Epithelial cell of proximal tubule (primary cell): ENCODE results near the gene TMOD2. TPM values are rescaled to one million over a fixed set of nuclear protein-coding genes. Genes with fewer than 3 reads are reported as not detected.

ENCODE experiments used
- DNase-seq: peaks from one replicate; pipeline ENCODE4 v3.0.0-alpha.2; 2011; ENCODE audit warnings: low read depth
- H3K4me3 ChIP-seq: 2 replicates; pipeline ENCODE4 v1.5.1; 2011; ENCODE audit warnings: low read depth, mild to moderate bottlenecking, low read length
- total RNA-seq: library from RNA; depleted of rRNA; stranded (reverse); fragments of >200 nt; gene quantifications from 2 replicates; pipeline ENCODE4 v1.2.3, GENCODE V29; 2015
- TF ChIP-seq, protein P1 (sequence below): conservative IDR thresholded peaks from 2 replicates; pipeline ENCODE4 v1.5.1; 2012; ENCODE audit warnings: low read depth, mild to moderate bottlenecking, low read length

The TMOD2 gene
- total RNA-seq, 1 donor from 2014 or later: 1.6 TPM

DNA sequence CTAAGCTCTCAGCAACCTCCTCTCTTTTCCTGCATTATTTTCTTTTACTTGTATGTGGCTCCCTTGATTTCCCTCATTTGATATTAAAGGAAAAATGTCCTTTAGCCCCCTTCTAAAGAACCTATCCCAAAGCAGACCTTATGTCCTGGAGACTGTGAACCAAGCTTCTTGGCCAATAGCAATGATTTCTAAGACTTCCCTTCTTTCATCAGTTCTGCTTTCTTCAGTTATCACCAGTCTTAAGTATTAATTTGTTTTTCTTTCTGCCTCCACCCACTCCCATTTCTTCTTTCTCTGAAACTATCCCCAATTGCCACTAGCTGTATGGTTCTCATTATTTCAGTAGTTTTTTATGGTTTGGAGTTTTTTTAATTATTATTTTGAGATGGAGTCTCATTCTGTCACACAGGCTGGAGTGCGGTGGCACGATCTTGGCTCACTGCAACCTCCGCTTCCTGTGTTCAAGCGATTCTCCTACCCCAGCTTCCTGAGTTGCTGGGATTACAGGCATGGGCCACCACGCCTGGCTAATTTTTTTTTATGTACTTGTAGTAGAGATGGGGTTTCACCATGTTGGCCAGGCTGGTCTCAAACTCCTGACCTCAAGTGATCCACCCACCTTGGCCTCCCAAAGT lies 90.1 kb downstream of the TMOD2 start:
- TF ChIP-seq, protein P1, sequence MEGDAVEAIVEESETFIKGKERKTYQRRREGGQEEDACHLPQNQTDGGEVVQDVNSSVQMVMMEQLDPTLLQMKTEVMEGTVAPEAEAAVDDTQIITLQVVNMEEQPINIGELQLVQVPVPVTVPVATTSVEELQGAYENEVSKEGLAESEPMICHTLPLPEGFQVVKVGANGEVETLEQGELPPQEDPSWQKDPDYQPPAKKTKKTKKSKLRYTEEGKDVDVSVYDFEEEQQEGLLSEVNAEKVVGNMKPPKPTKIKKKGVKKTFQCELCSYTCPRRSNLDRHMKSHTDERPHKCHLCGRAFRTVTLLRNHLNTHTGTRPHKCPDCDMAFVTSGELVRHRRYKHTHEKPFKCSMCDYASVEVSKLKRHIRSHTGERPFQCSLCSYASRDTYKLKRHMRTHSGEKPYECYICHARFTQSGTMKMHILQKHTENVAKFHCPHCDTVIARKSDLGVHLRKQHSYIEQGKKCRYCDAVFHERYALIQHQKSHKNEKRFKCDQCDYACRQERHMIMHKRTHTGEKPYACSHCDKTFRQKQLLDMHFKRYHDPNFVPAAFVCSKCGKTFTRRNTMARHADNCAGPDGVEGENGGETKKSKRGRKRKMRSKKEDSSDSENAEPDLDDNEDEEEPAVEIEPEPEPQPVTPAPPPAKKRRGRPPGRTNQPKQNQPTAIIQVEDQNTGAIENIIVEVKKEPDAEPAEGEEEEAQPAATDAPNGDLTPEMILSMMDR: no peak
- H3K4me3 ChIP-seq: no peak overlapping the region
- no peak for DNase-seq

DNA sequence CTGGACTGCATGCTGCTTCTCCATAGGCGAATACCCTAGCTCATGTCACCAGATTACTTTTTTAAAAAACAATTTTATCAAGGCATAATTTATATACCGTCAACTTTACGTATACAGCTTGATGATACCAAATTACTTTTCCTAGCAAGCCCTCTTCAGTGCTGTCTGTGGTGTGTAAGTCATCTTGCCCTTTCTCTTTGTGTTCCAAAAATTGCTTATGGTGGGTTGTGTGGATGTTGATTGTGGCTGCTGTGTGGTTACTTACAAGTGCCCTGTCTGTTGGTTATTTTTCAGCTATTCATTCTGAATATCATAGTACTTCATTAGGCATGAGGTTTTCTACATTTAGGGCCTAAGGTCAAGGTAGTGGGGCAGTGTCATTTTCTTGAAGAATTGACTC lies 90.9 kb downstream of the TMOD2 start:
- H3K4me3 ChIP-seq: no peak overlapping the region
- DNase-seq: no peak
- TF ChIP-seq, protein P1: no peak

DNA sequence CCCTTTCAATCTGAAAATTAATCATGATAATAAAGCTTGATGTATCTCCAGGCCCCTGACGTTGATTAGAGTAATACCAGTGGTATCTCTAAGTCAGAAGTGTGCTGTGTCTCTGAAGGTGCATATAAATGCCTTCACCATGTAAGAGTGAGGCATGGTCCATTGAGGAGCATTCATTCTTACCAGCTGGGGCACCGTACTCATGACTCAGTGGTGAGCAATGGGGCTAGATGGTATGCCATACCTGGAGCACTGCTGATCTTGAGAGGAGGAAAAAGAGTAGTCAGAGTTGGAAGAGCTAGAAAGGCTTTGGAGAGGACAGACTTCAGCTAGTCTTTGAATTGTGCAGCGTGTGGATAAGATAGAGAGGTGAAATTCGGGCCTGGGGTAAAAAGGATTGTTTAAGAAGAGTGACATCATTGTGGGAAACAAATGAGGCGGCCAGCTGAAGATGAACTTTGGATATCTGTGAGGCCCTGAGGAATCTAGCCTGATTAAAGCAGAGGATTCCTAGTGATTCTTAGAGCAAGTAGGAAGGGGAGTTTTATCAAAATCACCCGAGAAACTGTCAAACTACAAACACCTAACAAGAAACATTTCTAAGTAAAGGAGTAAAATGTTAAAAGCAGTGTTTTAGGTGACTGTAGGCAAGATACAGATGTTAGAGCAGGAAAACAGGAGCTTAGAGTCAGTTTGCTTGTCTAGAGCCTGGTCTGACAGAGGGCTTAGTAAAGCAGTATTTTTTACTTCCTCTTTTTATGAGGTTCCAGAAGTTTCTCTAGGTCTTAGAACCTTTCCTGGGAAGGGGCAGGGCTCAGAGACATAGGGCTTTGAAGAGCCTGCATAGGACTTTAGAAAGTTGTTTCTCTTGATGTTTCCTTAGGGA lies 91.7 kb downstream of the TMOD2 start:
- DNase-seq: peak; percentile 79
- H3K4me3 ChIP-seq: no peak overlapping the region
- TF ChIP-seq, protein P1: no peak

DNA sequence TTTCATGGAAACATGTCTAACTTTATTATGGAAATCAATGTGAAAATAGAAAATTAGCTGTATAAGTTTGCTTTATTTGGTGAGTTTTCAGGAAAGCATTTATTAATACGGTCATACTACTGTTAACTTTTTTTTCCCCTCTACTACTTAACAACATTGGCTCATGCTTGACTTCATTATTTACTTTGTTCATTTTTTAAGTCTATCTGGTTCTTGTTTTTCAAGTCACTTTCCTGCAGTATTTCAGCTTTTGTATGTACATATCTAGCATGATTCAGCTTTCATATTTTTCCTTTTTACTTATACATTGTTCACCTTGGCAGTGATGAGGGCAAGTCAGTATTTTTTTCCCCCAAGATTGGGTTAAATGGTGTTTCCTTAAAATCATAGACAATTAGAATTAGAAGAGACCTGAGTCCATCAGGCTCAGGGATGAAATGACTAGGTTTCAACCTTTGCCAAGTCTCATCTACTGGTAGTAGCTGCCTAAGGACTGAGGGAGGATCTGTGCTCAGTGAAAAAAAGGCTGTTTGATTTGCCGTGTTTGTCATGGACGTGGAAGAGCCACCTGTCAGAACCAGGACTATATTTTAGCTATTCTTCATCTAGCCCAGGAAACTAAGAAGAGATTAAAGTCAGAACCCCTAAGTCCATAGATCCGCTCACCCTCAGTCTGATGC lies 93.5 kb downstream of the TMOD2 start:
- DNase-seq: no peak
- no peak overlapping the region for H3K4me3 ChIP-seq
- TF ChIP-seq, protein P1: no peak

DNA sequence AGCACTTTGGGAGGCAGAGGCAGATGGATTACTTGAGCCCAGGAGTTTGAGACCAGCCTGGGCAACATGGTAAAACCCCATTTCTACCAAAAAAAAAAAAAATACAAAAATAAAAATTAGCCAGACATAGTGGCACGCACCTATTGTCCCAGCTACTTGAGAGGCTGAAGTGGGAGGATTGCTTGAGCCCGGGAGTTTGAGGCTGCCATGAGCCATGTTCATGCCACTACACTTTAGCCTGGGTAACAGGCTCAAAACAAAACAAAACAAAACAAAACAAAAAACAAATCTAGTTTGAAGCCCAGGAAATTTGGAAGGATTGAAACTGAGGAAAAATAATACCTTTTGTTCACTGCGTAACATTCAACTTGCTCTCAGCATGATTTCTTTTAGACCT lies 94.7 kb downstream of the TMOD2 start:
- no peak for DNase-seq
- TF ChIP-seq, protein P1: no peak
- H3K4me3 ChIP-seq: no peak overlapping the region

DNA sequence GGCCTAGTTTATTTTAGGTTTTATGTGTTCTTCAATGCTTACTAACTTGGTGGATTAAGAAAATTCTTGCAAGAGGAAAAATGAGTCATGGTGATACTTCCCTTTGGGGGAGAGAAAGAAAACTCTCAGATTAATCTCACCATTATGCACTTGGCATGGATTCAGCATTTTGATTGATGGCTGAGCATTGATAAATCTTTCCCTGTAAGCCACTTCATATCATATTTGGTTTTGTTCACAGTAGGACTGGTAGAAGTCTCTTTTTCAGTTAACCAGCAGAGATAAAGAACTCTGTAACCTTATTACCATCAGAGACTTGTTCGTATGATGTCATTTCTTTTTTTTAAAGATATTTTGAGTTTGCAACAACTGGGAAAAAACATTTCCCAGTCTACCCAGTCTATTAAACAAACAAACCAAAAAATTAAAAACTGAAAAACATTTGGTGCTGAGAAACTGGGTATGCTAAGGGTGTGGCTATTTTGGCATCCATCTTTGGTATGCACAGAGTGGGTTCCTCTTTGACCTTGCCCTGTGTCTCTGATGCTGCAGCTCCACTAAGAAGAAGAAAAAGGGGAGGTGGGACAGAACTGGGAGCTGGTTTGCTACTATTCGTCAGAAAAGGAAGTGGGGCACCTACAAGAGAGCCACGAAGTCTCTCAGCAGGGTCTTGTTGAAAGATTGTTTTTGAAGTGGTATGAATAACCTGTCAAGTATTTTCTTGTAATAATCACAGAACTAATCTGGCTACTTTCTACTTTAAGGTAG lies 95.2 kb downstream of the TMOD2 start:
- TF ChIP-seq, protein P1: no peak
- no peak overlapping the region for H3K4me3 ChIP-seq
- no peak for DNase-seq
